ENCODE measurements around the gene CPLX1.
"Not testable (repeated sequence)": the region's sequence is repeated elsewhere in the genome, so short reads cannot be mapped to it uniquely, and the experiment has no call there.

CPLX1 gene

GRCh38 chr4:772776-773175 is 53.2 kb downstream of the CPLX1 start:
- no peak for DNase-seq

- no peak for DNase-seq
Observed at GRCh38 chr4:772118-772517, 53.8 kb downstream of the CPLX1 start.

GRCh38 chr4:771464-771863 is 54.5 kb downstream of the CPLX1 start:
- DNase-seq = no peak

- DNase-seq = no peak
Observed at GRCh38 chr4:770022-770421, 55.9 kb downstream of the CPLX1 start.

- no peak for DNase-seq
Observed at GRCh38 chr4:769511-769910, 56.4 kb downstream of the CPLX1 start.

GRCh38 chr4:768995-769394 is 56.9 kb downstream of the CPLX1 start:
- no peak for DNase-seq

- DNase-seq = no peak
Observed at GRCh38 chr4:768076-768475, 57.9 kb downstream of the CPLX1 start.

GRCh38 chr4:766559-767283 is 59.2 kb downstream of the CPLX1 start:
- no peak for DNase-seq

GRCh38 chr4:766152-766515 is 59.8 kb downstream of the CPLX1 start:
- DNase-seq = no peak

- DNase-seq = no peak
Observed at GRCh38 chr4:764405-765169, 61.3 kb downstream of the CPLX1 start.

GRCh38 chr4:763922-764321 is 62.0 kb downstream of the CPLX1 start:
- DNase-seq = no peak

- no peak for DNase-seq
Observed at GRCh38 chr4:763191-763810, 62.6 kb downstream of the CPLX1 start.

- no peak for DNase-seq
Observed at GRCh38 chr4:762211-763190, 63.4 kb downstream of the CPLX1 start.

- DNase-seq = no peak
Observed at GRCh38 chr4:761739-762138, 64.2 kb downstream of the CPLX1 start.

GRCh38 chr4:761086-761485 is 64.8 kb downstream of the CPLX1 start:
- DNase-seq = no peak

GRCh38 chr4:760616-761015 is 65.3 kb downstream of the CPLX1 start:
- no peak for DNase-seq

- DNase-seq = not testable (repeated sequence)
Observed at GRCh38 chr4:759810-760209, 66.1 kb downstream of the CPLX1 start.

- no peak for DNase-seq
Observed at GRCh38 chr4:757111-757510, 68.8 kb downstream of the CPLX1 start.

GRCh38 chr4:754221-755120 is 71.5 kb downstream of the CPLX1 start:
- no peak for DNase-seq

GRCh38 chr4:753186-753585 is 72.7 kb downstream of the CPLX1 start:
- DNase-seq = not testable (repeated sequence)

- no peak for DNase-seq
Observed at GRCh38 chr4:752196-752861, 73.6 kb downstream of the CPLX1 start.
